CD4-positive, alpha-beta memory T cell (primary cell): ENCODE measurements around the gene CD93. TPM values are rescaled to one million over a fixed set of nuclear protein-coding genes. Genes with fewer than 3 reads are reported as not detected.

Experiments
- CTCF ChIA-PET: fragments of 350-600 bp; sonication (Branson Sonifier 250); formaldehyde crosslinking; loops from one replicate; lab custom pipeline; 2021; ENCODE audit warnings: inconsistent platforms; ENCODE audit not compliant: partially characterized antibody; lab: Charles Lee
- POLR2A ChIA-PET: fragments of 350-600 bp; sonication (Branson Sonifier 250); formaldehyde crosslinking; loops from one replicate; lab custom pipeline; 2021; ENCODE audit not compliant: partially characterized antibody; lab: Charles Lee
- DNase-seq, 5 donors: peaks; one replicate each; pipeline versions ENCODE4 v3.0.0 to v3.0.0-alpha.2; 2020 to 2022; ENCODE audit warnings: mixed read lengths in 1 of 5
- H3K27ac ChIP-seq: one replicate; pipeline ENCODE4 v1.7.0; 2013; ENCODE audit warnings: low read depth, low read length
- H3K27me3 ChIP-seq: 2 replicates; pipeline ENCODE4 v1.7.0; 2013; ENCODE audit warnings: mild to moderate bottlenecking, low read length, moderate library complexity; ENCODE audit not compliant: insufficient read depth
- H3K36me3 ChIP-seq: 2 replicates; pipeline ENCODE4 v1.7.0; 2013; ENCODE audit warnings: mild to moderate bottlenecking, low read length, moderate library complexity; ENCODE audit not compliant: insufficient read depth
- H3K4me1 ChIP-seq: 2 replicates; pipeline ENCODE4 v1.7.0; 2013; ENCODE audit warnings: mild to moderate bottlenecking, low read length, moderate library complexity; ENCODE audit not compliant: insufficient read depth
- H3K4me3 ChIP-seq, 2 donors: one replicate each; pipeline ENCODE4 v1.7.0; 2013; ENCODE audit warnings: low read length in 2 of 2, mild to moderate bottlenecking in 1 of 2
- H3K9me3 ChIP-seq, 2 donors: one replicate each; pipeline ENCODE4 v1.7.0; 2013; ENCODE audit warnings: low read length in 2 of 2, control low read depth in 1 of 2; ENCODE audit not compliant: control insufficient read depth in 1 of 2
- H3K27ac Mint-ChIP-seq, 7 donors: one replicate each; pipeline ENCODE4 v1.8.0; 2020 to 2021; ENCODE audit warnings: mixed read lengths in 7 of 7, mild to moderate bottlenecking in 6 of 7, inconsistent platforms in 3 of 7, moderate library complexity in 3 of 7
- H3K27me3 Mint-ChIP-seq, 2 donors: one replicate each; pipeline ENCODE4 v1.8.0; 2020 to 2021; ENCODE audit warnings: mixed read lengths in 2 of 2
- H3K36me3 Mint-ChIP-seq, 2 donors: one replicate each; pipeline ENCODE4 v1.8.0; 2020 to 2021; ENCODE audit warnings: mixed read lengths in 2 of 2, inconsistent platforms in 1 of 2, mild to moderate bottlenecking in 1 of 2
- H3K4me1 Mint-ChIP-seq, 4 donors: one replicate each; pipeline ENCODE4 v1.8.0; 2020 to 2021; ENCODE audit warnings: mixed read lengths in 4 of 4, mild to moderate bottlenecking in 1 of 4
- H3K4me3 Mint-ChIP-seq, 8 donors: one replicate each; pipeline ENCODE4 v1.8.0; 2020 to 2021; ENCODE audit warnings: mixed read lengths in 8 of 8, mild to moderate bottlenecking in 7 of 8, moderate library complexity in 6 of 8, inconsistent platforms in 3 of 8
- H3K9me3 Mint-ChIP-seq, 8 donors: one replicate each; pipeline ENCODE4 v1.8.0; 2020 to 2021; ENCODE audit warnings: mixed read lengths in 8 of 8, mild to moderate bottlenecking in 5 of 8, inconsistent platforms in 3 of 8, moderate library complexity in 1 of 8
- intact Hi-C: fragments of 100-400 bp; cut with micrococcal nuclease; formaldehyde crosslinking; loops from one replicate; pipeline ENCODE4 v1.15.1; 2023
- polyA plus RNA-seq, 2 donors: library from polyadenylated mRNA; unstranded; fragments of 300-500 nt; fragmentation: Illumina TruSeq; gene quantifications; one replicate each; pipeline ENCODE4 v1.2.3, GENCODE V29; 2021
- total RNA-seq, 2 experiments: library from RNA; stranded (reverse); gene quantifications; one replicate each; pipeline ENCODE4 v1.2.3, GENCODE V29; 2021

The CD93 gene
- total and polyA plus RNA-seq, 4 experiments from 2014 or later = 0.55 to 1.3 (median 1.2) TPM; not detected in 1

- no peaks in the 10 kb centered on the region for H3K36me3 ChIP-seq
- Mint-ChIP-seq H3K9me3 (peaks cover 0 to 2% (median 0%) of the 10 kb centered on the region in 8 donors), H3K36me3 (no peaks in the 10 kb centered on the region), H3K27me3 (peaks cover 0 to 2% of the 10 kb centered on the region in 2 donors), H3K27ac (no peak overlapping the region), H3K4me3 (no peak overlapping the region), H3K4me1 (no peaks in the 10 kb centered on the region)
- CTCF ChIA-PET = no interaction called here
- POLR2A ChIA-PET = no interaction called here
- H3K27me3 ChIP-seq = no peaks in the 10 kb centered on the region
- H3K4me3 ChIP-seq = no peak overlapping the region
- intact Hi-C loops = no loop called here
- no peak for DNase-seq
- no peak overlapping the region for H3K27ac ChIP-seq
- no peaks in the 10 kb centered on the region for H3K9me3 ChIP-seq
- H3K4me1 ChIP-seq = no peaks in the 10 kb centered on the region
Observed at GRCh38 chr20:23071996-23072395, 14.1 kb downstream of the CD93 start.

DNA sequence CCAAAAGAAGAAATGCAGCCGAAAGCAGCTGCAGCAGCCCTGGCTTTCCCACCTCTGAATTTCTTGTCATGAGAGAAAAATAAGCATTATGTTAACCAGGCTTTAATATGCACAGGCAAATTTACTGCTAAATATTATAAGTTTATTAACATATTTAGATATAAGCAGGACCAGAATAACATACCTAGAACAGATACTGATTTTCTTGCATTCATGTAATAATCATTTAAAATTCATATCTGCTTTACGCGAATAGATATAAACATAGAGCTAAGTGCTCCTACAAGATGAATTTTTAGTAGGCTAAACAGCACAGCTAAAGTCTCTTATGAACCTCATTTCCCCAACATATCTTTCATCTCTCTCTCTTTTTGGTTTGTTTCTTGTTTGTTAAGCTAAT is 14.7 kb downstream of the CD93 start:
- ChIA-PET POLR2A (no interaction called here), CTCF (no interaction called here)
- H3K27me3 Mint-ChIP-seq = peaks cover 0 to 2% of the 10 kb centered on the region in 2 donors
- Histone ChIP-seq H3K4me3 (no peak overlapping the region), H3K9me3 (no peaks in the 10 kb centered on the region), H3K27me3 (no peaks in the 10 kb centered on the region), H3K36me3 (no peaks in the 10 kb centered on the region), H3K27ac (no peak overlapping the region), H3K4me1 (no peaks in the 10 kb centered on the region)
- peaks cover 0 to 2% (median 0%) of the 10 kb centered on the region in 8 donors for H3K9me3 Mint-ChIP-seq
- intact Hi-C loops = no loop called here
- no peak overlapping the region for H3K4me3 Mint-ChIP-seq
- no peaks in the 10 kb centered on the region for H3K4me1 Mint-ChIP-seq
- DNase-seq = no peak
- no peaks in the 10 kb centered on the region for H3K36me3 Mint-ChIP-seq
- H3K27ac Mint-ChIP-seq = no peak overlapping the region

DNA sequence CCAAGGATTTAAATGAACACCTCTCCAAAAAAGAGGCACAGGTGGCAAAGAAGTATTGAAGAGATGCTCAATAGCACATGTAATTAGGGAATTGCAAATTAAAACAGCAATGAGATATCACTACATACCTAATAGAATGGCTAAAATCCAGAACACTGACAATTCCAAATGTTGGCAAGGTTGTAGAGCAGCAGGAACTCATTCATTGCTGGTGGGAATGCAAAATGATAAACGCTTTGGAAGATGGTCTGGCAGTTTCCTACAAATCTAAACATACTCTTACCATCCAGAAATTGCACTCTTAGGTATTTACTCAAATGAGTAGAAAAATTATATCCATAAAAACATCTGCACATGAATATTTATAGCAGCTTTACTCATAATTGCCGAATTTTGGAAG is 17.0 kb downstream of the CD93 start:
- ChIA-PET POLR2A (no interaction called here), CTCF (no interaction called here)
- Mint-ChIP-seq H3K4me1 (no peaks in the 10 kb centered on the region), H3K4me3 (no peak overlapping the region), H3K36me3 (no peaks in the 10 kb centered on the region), H3K27me3 (peaks cover 0 to 6% of the 10 kb centered on the region in 2 donors), H3K9me3 (peaks cover 0 to 2% (median 0%) of the 10 kb centered on the region in 8 donors), H3K27ac (no peak overlapping the region)
- Histone ChIP-seq H3K27ac (no peak overlapping the region), H3K9me3 (no peaks in the 10 kb centered on the region), H3K4me3 (no peak overlapping the region), H3K27me3 (no peaks in the 10 kb centered on the region), H3K36me3 (no peaks in the 10 kb centered on the region), H3K4me1 (no peaks in the 10 kb centered on the region)
- DNase-seq = no peak
- intact Hi-C loops = no loop called here

DNA sequence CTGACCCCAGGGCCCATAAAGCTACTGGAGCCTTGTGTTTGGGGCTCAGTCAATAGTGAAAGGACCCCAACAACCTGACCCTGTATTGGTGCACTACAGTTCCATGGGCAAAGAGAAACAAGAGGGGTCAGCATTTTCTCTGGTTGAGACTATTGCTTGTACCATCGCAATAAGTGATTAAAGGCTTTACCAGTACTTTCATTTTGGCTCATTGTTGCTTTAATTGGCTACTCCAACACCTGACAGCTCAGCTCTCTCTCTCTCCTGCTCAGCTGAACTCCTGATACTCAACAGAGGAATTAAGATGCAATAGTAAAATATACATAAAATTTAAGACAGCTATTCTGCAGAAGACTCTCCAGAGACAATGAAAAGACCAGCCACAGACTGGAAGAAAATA is 17.8 kb downstream of the CD93 start:
- no peak overlapping the region for H3K4me3 Mint-ChIP-seq
- no peak for DNase-seq
- CTCF ChIA-PET = interaction anchor here (0.8 kb wide), 1 partner anchor 14 kb away, joined by 3 read pairs; no protein-coding TSS in a partner anchor
- no peak overlapping the region for H3K27ac ChIP-seq
- POLR2A ChIA-PET = no interaction called here
- intact Hi-C loops = no loop called here
- H3K4me1 Mint-ChIP-seq = no peaks in the 10 kb centered on the region
- no peak overlapping the region for H3K4me3 ChIP-seq
- no peaks in the 10 kb centered on the region for H3K27me3 ChIP-seq
- H3K27ac Mint-ChIP-seq = no peak overlapping the region
- H3K27me3 Mint-ChIP-seq = peaks cover 0 to 6% of the 10 kb centered on the region in 2 donors
- H3K9me3 ChIP-seq = no peaks in the 10 kb centered on the region
- H3K4me1 ChIP-seq = no peaks in the 10 kb centered on the region
- H3K9me3 Mint-ChIP-seq = peaks cover 0 to 2% (median 0%) of the 10 kb centered on the region in 8 donors
- H3K36me3 Mint-ChIP-seq = no peaks in the 10 kb centered on the region
- H3K36me3 ChIP-seq = no peaks in the 10 kb centered on the region

DNA sequence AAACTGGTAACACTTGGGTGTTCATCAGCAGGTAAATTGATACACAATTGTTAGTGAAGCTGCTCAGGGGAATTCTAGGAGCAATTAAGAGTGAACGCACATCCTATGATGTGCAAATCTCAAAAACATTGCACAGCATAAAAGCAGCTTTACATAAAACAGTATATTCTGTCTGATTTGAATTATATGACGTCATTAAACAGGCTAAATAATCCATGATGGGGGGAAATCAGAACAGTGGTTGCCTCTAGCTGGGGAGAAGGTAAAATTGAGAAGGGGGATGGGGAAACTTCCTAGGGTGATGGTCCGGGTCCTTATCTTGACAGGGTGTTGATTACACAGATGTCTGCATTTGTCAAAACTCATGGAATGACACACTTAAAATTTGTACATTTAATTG is 19.4 kb downstream of the CD93 start:
- no peaks in the 10 kb centered on the region for H3K36me3 Mint-ChIP-seq
- H3K9me3 ChIP-seq = no peaks in the 10 kb centered on the region
- CTCF ChIA-PET = no interaction called here
- no peaks in the 10 kb centered on the region for H3K4me1 Mint-ChIP-seq
- no peaks in the 10 kb centered on the region for H3K27me3 ChIP-seq
- no peak overlapping the region for H3K4me3 Mint-ChIP-seq
- H3K27me3 Mint-ChIP-seq = peaks cover 0 to 6% of the 10 kb centered on the region in 2 donors
- H3K4me3 ChIP-seq = no peak overlapping the region
- POLR2A ChIA-PET = no interaction called here
- intact Hi-C loops = no loop called here
- no peak overlapping the region for H3K27ac Mint-ChIP-seq
- H3K27ac ChIP-seq = no peak overlapping the region
- no peaks in the 10 kb centered on the region for H3K4me1 ChIP-seq
- DNase-seq = no peak
- peaks cover 0 to 2% (median 0%) of the 10 kb centered on the region in 8 donors for H3K9me3 Mint-ChIP-seq
- H3K36me3 ChIP-seq = no peaks in the 10 kb centered on the region

DNA sequence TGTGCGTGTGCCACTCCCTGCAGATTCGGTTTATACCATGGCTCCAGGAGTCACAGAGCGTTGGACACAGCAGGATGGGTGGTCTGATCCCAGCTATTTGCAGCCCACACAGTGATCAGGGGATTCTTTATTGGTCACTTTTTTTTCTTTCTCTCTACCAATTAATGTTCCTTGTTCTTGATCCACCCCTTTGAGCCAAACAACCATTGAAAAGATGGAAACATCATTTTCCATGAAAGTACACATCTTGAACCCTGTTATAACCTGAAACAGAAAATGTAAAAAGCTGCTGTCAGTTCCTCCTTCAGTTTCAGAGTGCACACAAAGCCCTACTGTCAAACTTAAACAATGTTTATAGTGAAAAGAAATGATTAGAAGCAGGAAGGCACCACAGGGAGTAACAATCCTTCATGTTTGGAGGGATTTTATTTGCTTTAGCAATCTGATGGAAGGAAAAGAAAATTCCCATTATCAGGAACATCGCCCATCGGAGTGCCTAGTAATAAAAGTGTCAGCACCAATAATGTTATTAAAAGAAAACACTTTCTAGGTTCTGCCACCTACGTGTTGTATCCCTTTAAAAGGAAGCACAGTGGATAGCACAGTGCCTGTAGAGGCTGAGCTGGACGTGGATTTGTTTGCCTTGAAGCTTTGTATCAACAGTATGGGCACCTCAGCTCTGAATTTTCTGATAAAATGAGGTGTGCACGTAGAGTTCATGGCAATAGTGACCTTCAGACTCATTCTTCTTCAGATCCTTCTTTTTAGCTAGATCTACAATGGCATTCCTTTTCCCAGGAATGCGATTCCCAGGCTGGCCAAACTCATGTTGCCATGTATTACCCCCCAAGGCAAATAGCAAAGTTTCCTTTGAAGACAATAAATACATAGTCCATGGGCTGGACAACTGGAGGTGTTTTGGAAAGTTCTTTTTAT is 20.6 kb downstream of the CD93 start:
- Histone ChIP-seq H3K27ac (no peak overlapping the region), H3K36me3 (no peaks in the 10 kb centered on the region), H3K27me3 (no peaks in the 10 kb centered on the region), H3K9me3 (no peaks in the 10 kb centered on the region), H3K4me3 (no peak overlapping the region), H3K4me1 (no peaks in the 10 kb centered on the region)
- peaks cover 0 to 6% of the 10 kb centered on the region in 2 donors for H3K27me3 Mint-ChIP-seq
- ChIA-PET POLR2A (no interaction called here), CTCF (no interaction called here)
- DNase-seq = no peak
- H3K4me1 Mint-ChIP-seq = no peaks in the 10 kb centered on the region
- H3K27ac Mint-ChIP-seq = no peak overlapping the region
- no peak overlapping the region for H3K4me3 Mint-ChIP-seq
- H3K9me3 Mint-ChIP-seq = peaks cover 0 to 2% (median 0%) of the 10 kb centered on the region in 8 donors
- H3K36me3 Mint-ChIP-seq = no peaks in the 10 kb centered on the region
- intact Hi-C loops = no loop called here

GRCh38 chr20:23063581-23063980 is 22.5 kb downstream of the CD93 start:
- Mint-ChIP-seq H3K4me3 (no peak overlapping the region), H3K27ac (no peak overlapping the region), H3K36me3 (no peaks in the 10 kb centered on the region), H3K9me3 (peaks cover 0 to 2% (median 0%) of the 10 kb centered on the region in 8 donors), H3K27me3 (peaks cover 1 to 7% of the 10 kb centered on the region in 2 donors), H3K4me1 (no peaks in the 10 kb centered on the region)
- Histone ChIP-seq H3K36me3 (no peaks in the 10 kb centered on the region), H3K27ac (no peak overlapping the region), H3K27me3 (no peaks in the 10 kb centered on the region), H3K4me1 (no peaks in the 10 kb centered on the region), H3K9me3 (no peaks in the 10 kb centered on the region), H3K4me3 (no peak overlapping the region)
- CTCF ChIA-PET = no interaction called here
- no peak for DNase-seq
- POLR2A ChIA-PET = no interaction called here
- intact Hi-C loops = no loop called here
